ENCODE results near the gene ADAMTS13. TPM values are rescaled to one million over a fixed set of nuclear protein-coding genes. Genes with fewer than 3 reads are reported as not detected.
A peak's percentile ranks its signal among the peaks of the same experiment; 100 is the strongest.

ADAMTS13 gene
- total RNA-seq, 1 experiment from 2014 or later, result 12.0 TPM

- TF ChIP-seq MAX (CRISPR knock-in tag; IDR thresholded peaks at IDR 0.05), result peak; percentile 88
- TF ChIP-seq IRF1 (CRISPR knock-in tag; IDR thresholded peaks at IDR 0.05), result 0 out of 2 replicates have a peak, but pooled peaks have one; percentile 54
- TF ChIP-seq GABPB1 (CRISPR knock-in tag; IDR thresholded peaks at IDR 0.05), result peak; percentile 97
- no peak for TF ChIP-seq OVOL2 (CRISPR knock-in tag; IDR thresholded peaks at IDR 0.05; ENCODE audit: borderline replicate concordance)
- no peak for TF ChIP-seq PRRX2 (CRISPR knock-in tag; IDR thresholded peaks at IDR 0.05)
- peak; percentile 70; the same call in 1 of the 2 replicates for TF ChIP-seq NR2C2 (CRISPR knock-in tag; IDR thresholded peaks at IDR 0.05)
- no peak for TF ChIP-seq GTF2I (CRISPR knock-in tag; conservative IDR thresholded peaks at IDR 0.05)
- no peak for TF ChIP-seq FOXJ3 (CRISPR knock-in tag; IDR thresholded peaks at IDR 0.05; ENCODE audit: borderline replicate concordance)
- TF ChIP-seq JUN (CRISPR knock-in tag; IDR thresholded peaks at IDR 0.05), result no peak
- no peak for TF ChIP-seq NR3C1 (CRISPR knock-in tag; conservative IDR thresholded peaks at IDR 0.05; ENCODE audit: low read depth)
- TF ChIP-seq ZNF232 (CRISPR knock-in tag; IDR thresholded peaks at IDR 0.05), result no peak
- TF ChIP-seq SMAD3 (CRISPR knock-in tag; IDR thresholded peaks at IDR 0.05; ENCODE audit: borderline replicate concordance), result no peak; the same call in 1 of the 2 replicates
- TF ChIP-seq, protein P1, sequence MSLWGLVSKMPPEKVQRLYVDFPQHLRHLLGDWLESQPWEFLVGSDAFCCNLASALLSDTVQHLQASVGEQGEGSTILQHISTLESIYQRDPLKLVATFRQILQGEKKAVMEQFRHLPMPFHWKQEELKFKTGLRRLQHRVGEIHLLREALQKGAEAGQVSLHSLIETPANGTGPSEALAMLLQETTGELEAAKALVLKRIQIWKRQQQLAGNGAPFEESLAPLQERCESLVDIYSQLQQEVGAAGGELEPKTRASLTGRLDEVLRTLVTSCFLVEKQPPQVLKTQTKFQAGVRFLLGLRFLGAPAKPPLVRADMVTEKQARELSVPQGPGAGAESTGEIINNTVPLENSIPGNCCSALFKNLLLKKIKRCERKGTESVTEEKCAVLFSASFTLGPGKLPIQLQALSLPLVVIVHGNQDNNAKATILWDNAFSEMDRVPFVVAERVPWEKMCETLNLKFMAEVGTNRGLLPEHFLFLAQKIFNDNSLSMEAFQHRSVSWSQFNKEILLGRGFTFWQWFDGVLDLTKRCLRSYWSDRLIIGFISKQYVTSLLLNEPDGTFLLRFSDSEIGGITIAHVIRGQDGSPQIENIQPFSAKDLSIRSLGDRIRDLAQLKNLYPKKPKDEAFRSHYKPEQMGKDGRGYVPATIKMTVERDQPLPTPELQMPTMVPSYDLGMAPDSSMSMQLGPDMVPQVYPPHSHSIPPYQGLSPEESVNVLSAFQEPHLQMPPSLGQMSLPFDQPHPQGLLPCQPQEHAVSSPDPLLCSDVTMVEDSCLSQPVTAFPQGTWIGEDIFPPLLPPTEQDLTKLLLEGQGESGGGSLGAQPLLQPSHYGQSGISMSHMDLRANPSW (CRISPR knock-in tag; conservative IDR thresholded peaks at IDR 0.05; ENCODE audit: low read depth), result no peak
- TF ChIP-seq, protein P2, sequence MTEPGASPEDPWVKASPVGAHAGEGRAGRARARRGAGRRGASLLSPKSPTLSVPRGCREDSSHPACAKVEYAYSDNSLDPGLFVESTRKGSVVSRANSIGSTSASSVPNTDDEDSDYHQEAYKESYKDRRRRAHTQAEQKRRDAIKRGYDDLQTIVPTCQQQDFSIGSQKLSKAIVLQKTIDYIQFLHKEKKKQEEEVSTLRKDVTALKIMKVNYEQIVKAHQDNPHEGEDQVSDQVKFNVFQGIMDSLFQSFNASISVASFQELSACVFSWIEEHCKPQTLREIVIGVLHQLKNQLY (CRISPR knock-in tag; IDR thresholded peaks at IDR 0.05), result no peak
- no peak for TF ChIP-seq NR1H2 (CRISPR knock-in tag; IDR thresholded peaks at IDR 0.05)
- TF ChIP-seq, protein P3, sequence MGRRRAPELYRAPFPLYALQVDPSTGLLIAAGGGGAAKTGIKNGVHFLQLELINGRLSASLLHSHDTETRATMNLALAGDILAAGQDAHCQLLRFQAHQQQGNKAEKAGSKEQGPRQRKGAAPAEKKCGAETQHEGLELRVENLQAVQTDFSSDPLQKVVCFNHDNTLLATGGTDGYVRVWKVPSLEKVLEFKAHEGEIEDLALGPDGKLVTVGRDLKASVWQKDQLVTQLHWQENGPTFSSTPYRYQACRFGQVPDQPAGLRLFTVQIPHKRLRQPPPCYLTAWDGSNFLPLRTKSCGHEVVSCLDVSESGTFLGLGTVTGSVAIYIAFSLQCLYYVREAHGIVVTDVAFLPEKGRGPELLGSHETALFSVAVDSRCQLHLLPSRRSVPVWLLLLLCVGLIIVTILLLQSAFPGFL (CRISPR knock-in tag; IDR thresholded peaks at IDR 0.05; ENCODE audit: borderline replicate concordance), result no peak; the same call in 1 of the 2 replicates
- TF ChIP-seq ZNF512 (CRISPR knock-in tag; IDR thresholded peaks at IDR 0.05; ENCODE audit: borderline replicate concordance), result no peak
- TF ChIP-seq, protein P4, sequence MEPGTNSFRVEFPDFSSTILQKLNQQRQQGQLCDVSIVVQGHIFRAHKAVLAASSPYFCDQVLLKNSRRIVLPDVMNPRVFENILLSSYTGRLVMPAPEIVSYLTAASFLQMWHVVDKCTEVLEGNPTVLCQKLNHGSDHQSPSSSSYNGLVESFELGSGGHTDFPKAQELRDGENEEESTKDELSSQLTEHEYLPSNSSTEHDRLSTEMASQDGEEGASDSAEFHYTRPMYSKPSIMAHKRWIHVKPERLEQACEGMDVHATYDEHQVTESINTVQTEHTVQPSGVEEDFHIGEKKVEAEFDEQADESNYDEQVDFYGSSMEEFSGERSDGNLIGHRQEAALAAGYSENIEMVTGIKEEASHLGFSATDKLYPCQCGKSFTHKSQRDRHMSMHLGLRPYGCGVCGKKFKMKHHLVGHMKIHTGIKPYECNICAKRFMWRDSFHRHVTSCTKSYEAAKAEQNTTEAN (CRISPR knock-in tag; IDR thresholded peaks at IDR 0.05), result peak; percentile 96
- TF ChIP-seq ESRRA (CRISPR knock-in tag; IDR thresholded peaks at IDR 0.05; ENCODE audit: borderline replicate concordance), result no peak; the same call in 1 of the 2 replicates
- no peak for TF ChIP-seq FOXP4 (CRISPR knock-in tag; IDR thresholded peaks at IDR 0.05)
- TF ChIP-seq, protein P5, sequence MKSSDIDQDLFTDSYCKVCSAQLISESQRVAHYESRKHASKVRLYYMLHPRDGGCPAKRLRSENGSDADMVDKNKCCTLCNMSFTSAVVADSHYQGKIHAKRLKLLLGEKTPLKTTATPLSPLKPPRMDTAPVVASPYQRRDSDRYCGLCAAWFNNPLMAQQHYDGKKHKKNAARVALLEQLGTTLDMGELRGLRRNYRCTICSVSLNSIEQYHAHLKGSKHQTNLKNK (CRISPR knock-in tag; IDR thresholded peaks at IDR 0.05), result no peak
- TF ChIP-seq TEAD1 (CRISPR knock-in tag; IDR thresholded peaks at IDR 0.05), result peak; percentile 92
- no peak for TF ChIP-seq ZBTB21 (CRISPR knock-in tag; IDR thresholded peaks at IDR 0.05; ENCODE audit: borderline replicate concordance)
- no peak for TF ChIP-seq ZNF671 (CRISPR knock-in tag; IDR thresholded peaks at IDR 0.05)
- no peak for TF ChIP-seq NFATC4 (CRISPR knock-in tag; IDR thresholded peaks at IDR 0.05)
- no peak for TF ChIP-seq ZNF396 (CRISPR knock-in tag; IDR thresholded peaks at IDR 0.05; ENCODE audit: borderline replicate concordance)
- TF ChIP-seq TEAD4 (CRISPR knock-in tag; IDR thresholded peaks at IDR 0.05), result peak; percentile 67; the same call in 1 of the 2 replicates
- TF ChIP-seq NFE2L1 (CRISPR knock-in tag; IDR thresholded peaks at IDR 0.05), result peak; percentile 64; the same call in 1 of the 2 replicates
- no peak for TF ChIP-seq SOX15 (CRISPR knock-in tag; IDR thresholded peaks at IDR 0.05)
Observed at GRCh38 chr9:133417541-133418461, 4.4 kb upstream of the ADAMTS13 start, which contains the start of gene REXO4 (continued).
